IPS-18c (cell line): ENCODE results near the gene TNRC18.
"Not testable (repeated sequence)": the region's sequence is repeated elsewhere in the genome, so short reads cannot be mapped to it uniquely, and the experiment has no call there.

ENCODE experiments used
- H3K4me3 ChIP-seq: 2 replicates; pipeline ENCODE4 v1.7.0; 2013; ENCODE audit warnings: low read depth, mild to moderate bottlenecking, low read length, moderate library complexity; ENCODE audit not compliant: insufficient read depth
- H3K9me3 ChIP-seq: one replicate; pipeline ENCODE4 v1.6.1; 2013; ENCODE audit warnings: mild to moderate bottlenecking, low read length, moderate library complexity; ENCODE audit not compliant: control insufficient read depth, insufficient read depth

The TNRC18 gene

DNA sequence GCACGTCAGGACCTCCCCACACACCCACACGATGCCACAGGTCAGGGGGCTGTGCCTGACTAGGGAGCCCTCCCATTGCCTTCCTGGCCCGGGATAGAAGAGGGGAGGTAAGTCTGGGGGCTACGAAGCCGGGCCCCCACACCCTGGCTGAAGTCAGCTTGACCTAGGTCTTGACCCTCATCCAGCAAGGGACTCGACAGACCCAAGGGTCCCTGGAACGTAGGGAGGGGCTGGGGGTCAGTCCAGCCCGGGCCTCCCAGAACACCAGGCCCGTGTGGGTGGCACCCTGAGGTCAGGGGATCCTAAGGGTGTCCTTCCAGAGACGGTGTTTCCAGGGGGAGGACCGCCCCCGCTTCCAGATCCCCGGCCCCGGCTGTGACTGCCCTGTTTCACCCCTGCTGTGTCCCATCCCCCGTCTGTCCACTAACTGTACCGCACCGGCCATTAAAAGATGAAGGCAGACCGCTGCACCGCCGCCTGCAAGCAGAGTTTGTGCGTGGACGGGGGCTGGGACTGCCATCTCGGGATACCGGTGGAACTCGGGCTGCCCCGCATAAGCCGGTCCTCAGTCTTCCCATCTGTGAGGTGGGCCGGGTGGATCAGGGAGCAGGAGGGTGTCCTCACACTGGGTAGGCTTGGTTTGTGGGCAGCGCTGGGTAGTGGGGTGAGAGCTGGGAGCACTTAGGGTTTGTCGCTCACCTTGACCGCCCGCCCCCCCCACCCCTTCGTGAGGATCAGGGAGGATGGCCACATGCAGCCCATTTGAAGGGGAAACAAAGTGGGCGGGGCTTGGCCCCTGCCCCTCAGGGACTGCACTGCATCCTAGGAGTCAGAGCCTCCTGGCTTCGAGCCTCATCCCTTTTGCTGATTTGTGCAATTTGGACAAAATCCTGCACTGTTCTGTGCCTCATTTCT, 119.8 kb downstream of the TNRC18 start:
- no peaks in the 10 kb centered on the region for H3K9me3 ChIP-seq
- no peak overlapping the region for H3K4me3 ChIP-seq

GRCh38 chr7:5303061-5303460, 120.6 kb downstream of the TNRC18 start:
- Histone ChIP-seq H3K4me3 (no peak overlapping the region), H3K9me3 (no peaks in the 10 kb centered on the region)

DNA sequence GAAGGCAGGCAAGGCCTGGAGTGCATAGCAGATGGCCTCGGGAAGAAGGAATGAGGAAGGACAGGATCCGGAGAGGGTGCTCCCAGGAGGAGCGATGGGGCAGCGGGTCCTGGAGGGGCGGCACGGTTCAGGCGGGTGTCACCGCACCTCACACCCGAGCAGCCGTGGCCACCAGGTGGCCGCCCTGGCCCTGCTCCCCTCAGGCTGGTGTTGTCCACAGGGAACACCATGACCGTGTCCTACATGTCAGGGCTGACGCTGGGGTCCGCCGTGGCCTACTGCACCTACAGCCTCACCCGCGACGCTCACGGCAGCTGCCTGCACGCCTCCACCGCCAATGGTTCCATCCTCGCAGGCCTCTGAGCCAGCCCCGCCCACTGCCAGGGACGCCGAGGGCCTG, 121.1 kb downstream of the TNRC18 start:
- no peaks in the 10 kb centered on the region for H3K9me3 ChIP-seq
- H3K4me3 ChIP-seq, result no peak overlapping the region

- H3K9me3 ChIP-seq, result no peaks in the 10 kb centered on the region
- H3K4me3 ChIP-seq, result no peak overlapping the region
Observed at GRCh38 chr7:5300366-5300765, 123.3 kb downstream of the TNRC18 start.

GRCh38 chr7:5296611-5297226, 126.9 kb downstream of the TNRC18 start:
- peak overlapping the region; percentile 41 for H3K4me3 ChIP-seq
- H3K9me3 ChIP-seq, result no peaks in the 10 kb centered on the region

DNA sequence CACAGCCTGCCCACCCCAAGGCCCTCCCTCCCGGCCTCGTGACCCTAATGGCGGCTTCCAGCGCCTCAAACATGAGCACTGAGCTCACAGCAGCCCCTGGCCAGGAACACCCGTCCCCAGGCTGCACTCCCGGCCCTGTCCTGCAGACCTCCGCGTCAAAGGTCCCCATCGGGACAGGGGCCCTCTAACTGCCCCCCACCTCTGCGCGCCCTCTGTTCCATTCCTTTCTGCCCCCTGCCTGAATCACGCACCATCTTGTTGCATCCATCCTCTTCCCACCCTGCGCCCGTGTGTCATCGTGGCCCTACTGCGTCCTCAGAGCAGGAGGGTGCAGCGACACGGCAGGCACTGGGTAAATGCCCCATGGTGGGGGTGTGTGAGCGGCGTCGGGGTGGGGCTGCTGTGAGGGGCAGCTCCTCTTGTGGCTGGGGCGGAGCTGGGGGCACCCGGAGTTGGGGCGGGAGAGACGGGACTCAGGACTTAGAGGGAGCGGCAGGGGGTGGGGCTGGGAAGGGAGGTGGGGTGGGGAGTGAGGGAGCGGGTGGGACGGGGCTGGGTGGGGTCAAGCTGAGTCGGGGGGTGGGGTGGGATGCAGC, 127.5 kb downstream of the TNRC18 start:
- no peaks in the 10 kb centered on the region for H3K9me3 ChIP-seq
- H3K4me3 ChIP-seq, result peak overlapping the region; percentile 58

- Histone ChIP-seq H3K9me3 (no peaks in the 10 kb centered on the region), H3K4me3 (peak overlapping the region; percentile 58; the same call in 1 of the 2 replicates)
Observed at GRCh38 chr7:5295039-5296014, 128.3 kb downstream of the TNRC18 start.

DNA sequence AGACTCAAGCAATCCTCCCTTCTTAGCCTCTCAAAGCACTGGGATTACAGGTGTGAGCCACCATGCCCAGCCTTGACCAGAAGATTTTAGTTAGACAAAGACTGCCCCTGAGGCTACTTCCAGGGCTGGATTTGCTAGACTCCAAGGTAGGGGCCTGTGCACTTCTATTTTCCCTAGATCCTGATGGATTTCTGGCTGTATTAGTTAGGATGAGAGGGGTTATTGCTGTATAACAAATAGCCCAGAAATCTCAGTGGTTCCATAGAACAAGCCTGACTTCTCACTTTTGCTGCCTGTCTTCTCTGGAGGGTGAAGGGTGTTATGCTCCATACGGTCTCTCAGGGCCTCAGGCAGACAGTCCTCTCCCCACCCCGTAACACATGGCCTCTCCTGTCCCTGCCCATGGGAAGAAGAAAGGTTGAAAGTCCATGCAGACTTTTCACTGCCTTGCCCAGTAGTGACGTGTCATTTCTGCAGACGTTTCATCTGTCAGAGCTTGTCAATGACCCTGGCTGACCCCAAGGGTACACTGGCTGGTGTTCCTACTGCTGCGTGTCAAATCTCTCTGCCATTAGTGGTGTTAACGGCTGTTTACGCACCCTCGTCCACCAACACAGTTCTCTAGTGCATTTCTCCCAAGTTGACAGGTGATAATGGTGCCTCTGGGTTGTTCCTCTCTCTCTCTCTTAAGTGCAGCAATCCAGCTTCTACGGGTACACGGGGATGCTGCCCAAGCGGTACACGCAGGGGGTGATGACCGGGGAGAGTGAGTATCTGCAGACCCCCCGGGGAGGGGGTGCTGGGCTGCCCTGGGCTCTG, 129.3 kb downstream of the TNRC18 start:
- Histone ChIP-seq H3K4me3 (no peak overlapping the region), H3K9me3 (no peaks in the 10 kb centered on the region)

- H3K4me3 ChIP-seq, H3K9me3 ChIP-seq: not testable (repeated sequence)
Observed at GRCh38 chr7:5291711-5292335, 131.8 kb downstream of the TNRC18 start.

DNA sequence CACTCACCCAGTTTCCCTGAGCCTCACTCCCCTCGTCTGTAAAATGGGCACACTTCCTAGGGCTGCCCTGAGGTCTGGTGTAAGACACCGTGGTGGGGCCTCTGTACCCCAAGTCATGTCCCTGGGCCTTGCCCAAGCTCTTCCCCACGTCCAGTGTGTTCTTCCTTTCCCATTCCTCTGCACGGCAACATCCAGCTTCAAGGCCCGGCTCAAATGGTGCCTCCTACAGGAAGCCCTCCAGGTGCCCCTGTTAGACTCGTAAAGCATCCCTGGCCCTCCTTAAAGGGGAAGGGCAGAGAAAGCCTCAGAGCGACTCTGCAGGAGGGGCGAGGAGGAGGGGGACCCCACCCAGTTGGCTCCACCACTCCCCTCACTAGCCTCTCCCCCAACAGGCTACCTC, 132.3 kb downstream of the TNRC18 start:
- Histone ChIP-seq H3K4me3 (no peak overlapping the region), H3K9me3 (no peaks in the 10 kb centered on the region)

GRCh38 chr7:5289355-5289754, 134.3 kb downstream of the TNRC18 start:
- H3K4me3 ChIP-seq, result no peak overlapping the region

GRCh38 chr7:5288560-5288959, 135.1 kb downstream of the TNRC18 start:
- H3K9me3 ChIP-seq, H3K4me3 ChIP-seq: not testable (repeated sequence)

More at GRCh38 chr7:5289355-5289754, 134.3 kb downstream of the TNRC18 start:
- no peaks in the 10 kb centered on the region for H3K9me3 ChIP-seq

GRCh38 chr7:5287802-5288201, 135.8 kb downstream of the TNRC18 start:
- Histone ChIP-seq H3K9me3 (no peaks in the 10 kb centered on the region), H3K4me3 (no peak overlapping the region)

DNA sequence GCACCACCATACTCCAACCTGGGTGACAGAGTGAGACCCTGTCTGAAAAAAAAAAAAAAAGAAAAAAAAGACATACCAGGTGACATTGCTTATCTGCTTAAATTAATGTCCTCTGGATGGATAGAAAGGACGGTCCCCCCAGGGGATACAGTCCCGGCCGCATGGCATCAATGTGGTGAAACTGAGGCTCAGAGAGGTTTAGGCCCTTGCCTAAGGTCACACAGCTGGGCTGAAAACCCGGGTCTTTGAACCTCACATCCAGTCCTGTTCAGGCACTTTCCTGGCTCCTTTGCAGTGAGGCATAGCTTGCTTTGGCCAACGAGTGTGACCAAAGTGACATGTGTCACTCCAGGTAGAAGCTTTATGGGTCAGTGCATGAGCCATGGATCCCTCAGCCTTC, 136.3 kb downstream of the TNRC18 start:
- not testable (repeated sequence) for H3K4me3 ChIP-seq, H3K9me3 ChIP-seq

DNA sequence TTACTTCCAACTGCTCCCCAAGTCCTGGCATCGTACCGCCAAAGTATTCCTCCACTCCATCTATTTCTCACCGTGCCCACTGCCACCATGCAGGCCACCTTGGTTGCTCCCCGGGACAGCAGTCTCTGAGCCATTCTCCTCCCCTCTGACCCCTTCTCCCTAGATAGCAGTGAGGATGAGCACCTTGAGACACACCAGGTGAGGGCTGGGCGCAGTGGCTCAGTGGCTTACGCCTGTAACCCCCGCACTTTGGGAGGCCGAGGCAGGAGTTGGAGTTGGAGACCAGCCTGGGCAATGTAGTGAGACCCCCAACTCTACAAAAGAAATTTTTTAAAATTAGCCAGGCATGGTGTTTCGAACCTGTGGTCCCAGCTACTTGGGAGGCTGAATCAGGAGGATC, 136.7 kb downstream of the TNRC18 start:
- H3K9me3 ChIP-seq, result no peaks in the 10 kb centered on the region

More for the DNA sequence above, 136.7 kb downstream of the TNRC18 start:
- no peak overlapping the region for H3K4me3 ChIP-seq
